ENCODE measurements around the gene DIAPH3. TPM values are rescaled to one million over a fixed set of nuclear protein-coding genes. Genes with fewer than 3 reads are reported as not detected.

DIAPH3 gene
- total RNA-seq, 1 donor from 2014 or later: 4.5 TPM

DNA sequence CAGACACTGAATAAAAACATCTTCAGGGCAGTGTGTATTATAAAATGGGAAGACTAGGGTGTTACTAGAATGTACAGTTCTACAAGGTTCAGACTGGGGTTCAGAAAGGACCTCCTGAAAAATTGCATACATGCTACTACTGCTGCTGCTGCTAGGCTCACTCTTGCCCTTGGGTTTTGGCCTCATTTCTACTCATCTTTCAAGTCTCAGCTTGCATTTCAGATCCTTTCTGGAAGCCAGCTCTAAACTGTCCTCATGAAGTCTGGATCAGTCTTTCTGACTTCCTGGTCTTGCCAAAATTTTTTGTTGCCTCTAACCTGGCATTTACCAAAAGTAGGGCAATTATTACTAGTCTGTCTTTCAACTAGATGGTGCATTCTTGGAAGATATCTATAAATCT is 393.3 kb downstream of the DIAPH3 start:
- H3K27ac Mint-ChIP-seq (ENCODE audit: unreplicated experiment): no peak overlapping the region
- no peaks in the 10 kb centered on the region for H3K36me3 Mint-ChIP-seq (ENCODE audit: low read depth, unreplicated experiment)
- H3K4me3 Mint-ChIP-seq (ENCODE audit: unreplicated experiment): no peak overlapping the region
- H3K27me3 Mint-ChIP-seq (ENCODE audit: unreplicated experiment): no peaks in the 10 kb centered on the region
- H3K4me1 Mint-ChIP-seq (ENCODE audit: unreplicated experiment): peaks cover 8% of the 10 kb centered on the region
- TF ChIP-seq, protein P1, sequence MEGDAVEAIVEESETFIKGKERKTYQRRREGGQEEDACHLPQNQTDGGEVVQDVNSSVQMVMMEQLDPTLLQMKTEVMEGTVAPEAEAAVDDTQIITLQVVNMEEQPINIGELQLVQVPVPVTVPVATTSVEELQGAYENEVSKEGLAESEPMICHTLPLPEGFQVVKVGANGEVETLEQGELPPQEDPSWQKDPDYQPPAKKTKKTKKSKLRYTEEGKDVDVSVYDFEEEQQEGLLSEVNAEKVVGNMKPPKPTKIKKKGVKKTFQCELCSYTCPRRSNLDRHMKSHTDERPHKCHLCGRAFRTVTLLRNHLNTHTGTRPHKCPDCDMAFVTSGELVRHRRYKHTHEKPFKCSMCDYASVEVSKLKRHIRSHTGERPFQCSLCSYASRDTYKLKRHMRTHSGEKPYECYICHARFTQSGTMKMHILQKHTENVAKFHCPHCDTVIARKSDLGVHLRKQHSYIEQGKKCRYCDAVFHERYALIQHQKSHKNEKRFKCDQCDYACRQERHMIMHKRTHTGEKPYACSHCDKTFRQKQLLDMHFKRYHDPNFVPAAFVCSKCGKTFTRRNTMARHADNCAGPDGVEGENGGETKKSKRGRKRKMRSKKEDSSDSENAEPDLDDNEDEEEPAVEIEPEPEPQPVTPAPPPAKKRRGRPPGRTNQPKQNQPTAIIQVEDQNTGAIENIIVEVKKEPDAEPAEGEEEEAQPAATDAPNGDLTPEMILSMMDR (IDR thresholded peaks at IDR 0.05; ENCODE audit: unreplicated experiment): no peak
- DNase-seq (ENCODE audit: low spot score): no peak
- no peaks in the 10 kb centered on the region for H3K9me3 Mint-ChIP-seq (ENCODE audit: unreplicated experiment)

DNA sequence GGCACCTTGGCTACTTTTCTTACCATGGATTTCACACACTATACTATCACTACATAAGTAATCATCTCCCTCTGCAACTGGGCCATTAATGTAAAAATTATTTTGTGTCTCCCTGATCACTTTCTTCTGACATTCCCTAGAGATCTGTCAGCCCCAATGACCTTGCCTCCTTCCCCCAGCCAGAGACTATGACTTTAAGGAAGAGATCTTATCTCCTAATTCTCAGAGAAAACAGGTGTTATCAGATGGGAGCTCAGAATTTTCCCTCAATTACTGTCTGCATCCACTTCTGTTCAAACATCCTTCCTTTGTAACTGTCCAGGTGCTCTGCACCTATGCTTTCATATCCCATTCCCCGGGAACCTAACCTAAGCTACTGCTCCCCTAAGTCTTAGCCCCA is 397.5 kb downstream of the DIAPH3 start:
- DNase-seq (ENCODE audit: low spot score): no peak
- Mint-ChIP-seq H3K9me3 (ENCODE audit: unreplicated experiment) (no peaks in the 10 kb centered on the region), H3K27me3 (ENCODE audit: unreplicated experiment) (no peaks in the 10 kb centered on the region), H3K4me3 (ENCODE audit: unreplicated experiment) (no peak overlapping the region), H3K36me3 (ENCODE audit: low read depth, unreplicated experiment) (no peaks in the 10 kb centered on the region), H3K27ac (ENCODE audit: unreplicated experiment) (no peak overlapping the region), H3K4me1 (ENCODE audit: unreplicated experiment) (peaks cover 8% of the 10 kb centered on the region)
- TF ChIP-seq, protein P1 (IDR thresholded peaks at IDR 0.05; ENCODE audit: unreplicated experiment): no peak

DNA sequence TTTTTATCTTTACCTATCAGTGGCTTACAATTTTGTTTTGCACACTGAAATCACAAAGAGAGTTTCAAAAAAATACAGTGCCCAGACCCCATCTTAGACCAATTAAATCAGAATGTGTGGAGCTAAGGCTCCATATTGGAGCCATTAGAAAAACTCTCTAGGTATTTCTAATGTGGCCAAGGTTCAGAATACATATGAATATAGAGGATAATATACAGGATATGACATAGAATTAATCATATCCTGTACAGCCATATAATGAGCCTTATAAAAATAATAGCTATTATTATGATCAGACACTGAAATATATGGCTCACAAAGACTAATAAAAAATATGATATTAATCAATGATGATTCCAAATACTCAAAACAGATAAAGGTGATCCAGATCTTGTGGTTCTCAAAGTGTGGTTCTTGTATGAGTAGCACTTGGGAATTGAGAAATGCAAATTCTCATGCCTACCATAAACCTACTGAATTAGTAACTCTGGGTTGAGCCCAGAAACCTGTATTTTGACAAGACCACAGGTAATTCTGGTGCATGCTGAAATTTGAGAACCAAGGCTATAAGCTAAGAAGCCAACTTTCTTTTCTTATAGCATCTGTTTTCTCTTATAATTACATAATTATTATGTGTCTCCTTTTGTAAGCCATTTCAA is 408.0 kb downstream of the DIAPH3 start:
- H3K4me3 Mint-ChIP-seq (ENCODE audit: unreplicated experiment): no peak overlapping the region
- no peak for DNase-seq (ENCODE audit: low spot score)
- H3K27ac Mint-ChIP-seq (ENCODE audit: unreplicated experiment): no peak overlapping the region
- no peaks in the 10 kb centered on the region for H3K36me3 Mint-ChIP-seq (ENCODE audit: low read depth, unreplicated experiment)
- H3K4me1 Mint-ChIP-seq (ENCODE audit: unreplicated experiment): peaks cover 2% of the 10 kb centered on the region
- H3K9me3 Mint-ChIP-seq (ENCODE audit: unreplicated experiment): no peaks in the 10 kb centered on the region
- TF ChIP-seq, protein P1 (IDR thresholded peaks at IDR 0.05; ENCODE audit: unreplicated experiment): no peak
- H3K27me3 Mint-ChIP-seq (ENCODE audit: unreplicated experiment): no peaks in the 10 kb centered on the region

DNA sequence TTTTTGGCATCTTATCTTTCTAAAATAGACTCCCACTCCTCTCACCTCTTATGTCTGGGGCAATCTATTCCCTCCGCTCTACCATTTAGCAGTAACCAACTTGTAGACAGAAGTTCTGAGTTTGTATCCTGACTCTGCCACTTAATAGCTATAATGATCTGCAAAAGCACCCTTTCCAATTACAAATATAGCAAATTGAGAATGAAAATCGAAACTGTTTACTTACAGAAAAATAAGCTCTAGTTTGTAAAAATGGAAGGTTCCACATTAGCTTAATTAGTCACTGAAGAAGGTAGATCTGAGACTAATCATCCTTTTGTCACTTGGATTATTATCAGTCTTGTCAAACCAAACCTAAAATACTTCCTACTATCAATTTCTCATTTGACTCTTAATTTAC is 409.3 kb downstream of the DIAPH3 start:
- H3K9me3 Mint-ChIP-seq (ENCODE audit: unreplicated experiment): no peaks in the 10 kb centered on the region
- no peak for DNase-seq (ENCODE audit: low spot score)
- H3K4me3 Mint-ChIP-seq (ENCODE audit: unreplicated experiment): no peak overlapping the region
- TF ChIP-seq, protein P1 (IDR thresholded peaks at IDR 0.05; ENCODE audit: unreplicated experiment): no peak
- H3K27ac Mint-ChIP-seq (ENCODE audit: unreplicated experiment): no peak overlapping the region
- no peaks in the 10 kb centered on the region for H3K27me3 Mint-ChIP-seq (ENCODE audit: unreplicated experiment)
- H3K36me3 Mint-ChIP-seq (ENCODE audit: low read depth, unreplicated experiment): no peaks in the 10 kb centered on the region
- H3K4me1 Mint-ChIP-seq (ENCODE audit: unreplicated experiment): peaks cover 4% of the 10 kb centered on the region

DNA sequence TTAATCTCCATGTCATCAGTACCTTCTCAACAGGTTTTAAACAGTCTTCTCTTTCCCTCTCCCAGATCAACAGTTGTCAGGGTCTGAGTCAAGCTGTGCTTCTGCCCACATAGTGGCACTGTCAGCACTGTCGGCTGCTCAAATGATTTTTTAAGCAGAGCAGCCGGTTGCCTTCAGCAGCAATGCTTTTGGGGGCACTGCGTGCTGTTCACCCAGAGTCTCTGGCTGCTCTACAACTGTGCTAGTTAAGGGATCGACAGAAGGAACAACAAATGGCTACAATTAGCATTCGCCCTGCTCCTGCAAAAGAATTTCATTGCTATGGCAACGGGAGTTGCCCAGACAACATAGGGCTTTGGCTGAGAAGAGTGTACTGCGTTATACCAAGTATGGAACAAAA is 412.9 kb downstream of the DIAPH3 start:
- peak; percentile 21 for DNase-seq (ENCODE audit: low spot score)
- no peaks in the 10 kb centered on the region for H3K36me3 Mint-ChIP-seq (ENCODE audit: low read depth, unreplicated experiment)
- H3K27me3 Mint-ChIP-seq (ENCODE audit: unreplicated experiment): no peaks in the 10 kb centered on the region
- TF ChIP-seq, protein P1 (IDR thresholded peaks at IDR 0.05; ENCODE audit: unreplicated experiment): no peak
- peaks cover 4% of the 10 kb centered on the region for H3K4me1 Mint-ChIP-seq (ENCODE audit: unreplicated experiment)
- no peaks in the 10 kb centered on the region for H3K9me3 Mint-ChIP-seq (ENCODE audit: unreplicated experiment)
- H3K27ac Mint-ChIP-seq (ENCODE audit: unreplicated experiment): peak overlapping the region; percentile 58
- H3K4me3 Mint-ChIP-seq (ENCODE audit: unreplicated experiment): no peak overlapping the region

Measured in endothelial cell (in vitro differentiated cells).